K562 (cell line): ENCODE data around the gene PANK2. TPM values are rescaled to one million over a fixed set of nuclear protein-coding genes. Genes with fewer than 3 reads are reported as not detected.

Experiments used
- CHD7 ChIP-seq: fragments of 200-600 bp; sonication (generic); IDR thresholded peaks from one replicate; pipeline ENCODE4 v1.6.1; 2012; ENCODE audit warnings: mild to moderate bottlenecking, low read depth, low read length, inconsistent platforms
- DMBX1 ChIP-seq: fragments of 250-450 bp; sonication (Bioruptor Pico); IDR thresholded peaks from 2 replicates; pipeline ENCODE4 v1.8.0; 2022; ENCODE audit warnings: inconsistent platforms, mild to moderate bottlenecking, moderate library complexity, borderline replicate concordance
- DPF2 ChIP-seq: fragments of 450-650 bp; IDR thresholded peaks from 2 replicates; pipeline ENCODE4 v1.6.1; 2016
- FOXK2 ChIP-seq, 2 experiments: fragments of 450-650 bp; IDR thresholded peaks in 1 of 2; conservative IDR thresholded peaks in 1 of 2; 2 replicates each; pipeline ENCODE4 v1.6.1; 2016; ENCODE audit warnings: low read depth in 2 of 2, mild to moderate bottlenecking in 1 of 2
- MAFG ChIP-seq: fragments of 450-650 bp; conservative IDR thresholded peaks from 2 replicates; pipeline ENCODE4 v1.6.1; 2016; ENCODE audit warnings: missing genetic modification characterization, missing compliant biosample characterization
- MAX ChIP-seq: sonication (generic); formaldehyde crosslinking; IDR thresholded peaks from 2 replicates; pipeline ENCODE4 v1.9.0; 2022; ENCODE audit warnings: mild to moderate bottlenecking, missing genetic modification reagents
- RCOR1 ChIP-seq, 2 experiments: IDR thresholded peaks; 2 replicates each; pipeline ENCODE4 v1.6.1; 2012; ENCODE audit warnings: low read depth in 2 of 2, low read length in 2 of 2, borderline replicate concordance in 1 of 2, improper control_type of control experiment in 1 of 2
- RERE ChIP-seq: sonication (generic); formaldehyde crosslinking; IDR thresholded peaks from 2 replicates; pipeline ENCODE4 v1.8.0; 2023; ENCODE audit warnings: missing genetic modification reagents, mild to moderate bottlenecking, borderline replicate concordance
- polyA plus RNA-seq, 8 experiments: library from polyadenylated mRNA; depleted of rRNA in 4 of 8; stranded (reverse) in 5 of 8; unstranded in 3 of 8; fragments of >200 nt; fragmentation: Nextera tagmentation in 2 of 8; fragmentation: Illumina TruSeq in 1 of 8; extraction: Ambion mirVana in 2 of 8; extraction: Trizol in 1 of 8; gene quantifications; 2 replicates each; pipeline versions ENCODE4 v1.2.1 to v1.2.3, GENCODE V29; 2011 to 2014; ENCODE audit warnings: inconsistent platforms in 1 of 8, missing spikeins in 1 of 8
- total RNA-seq, 7 experiments: library from RNA; depleted of rRNA in 6 of 7; stranded (reverse); fragments of >200 nt in 6 of 7; fragmentation: Illumina TruSeq in 2 of 7; extraction: Trizol in 2 of 7; gene quantifications; 2 replicates each; pipeline versions ENCODE4 v1.2.1 to v1.2.3, GENCODE V29; 2011 to 2021; ENCODE audit warnings: low replicate concordance in 1 of 7

The PANK2 gene
- total and polyA plus RNA-seq, 9 of the 15 experiments (the other 6 are each of a cell fraction or from before 2014, with no cell fraction given): 14.9 to 43.5 (median 31.4) TPM

GRCh38 chr20:3930265-3931206 lies 41.3 kb downstream of the PANK2 start (continued):
- TF ChIP-seq CHD7: no peak
- TF ChIP-seq RCOR1 (IDR thresholded peaks at IDR 0.05; ENCODE audit: borderline replicate concordance in 1 of 2, low read depth in 2 of 2, low read length in 2 of 2): peak in 1 of 2 experiments; percentile 41; a peak in 1 of 4 replicates
- 0 out of 2 replicates have a peak, but pooled peaks have one; percentile 47 for TF ChIP-seq DMBX1 (CRISPR knock-in tag)
- peak in 1 of 2 experiments; percentile 58; a peak in 1 of 4 replicates for TF ChIP-seq FOXK2 (conservative IDR thresholded peaks at IDR 0.05 in 1 of 2, IDR thresholded peaks at IDR 0.05 in 1 of 2; ENCODE audit: low read depth in 2 of 2)
- 0 out of 2 replicates have a peak, but pooled peaks have one; percentile 30 for TF ChIP-seq RERE (CRISPR knock-in tag)
- TF ChIP-seq MAX (CRISPR knock-in tag): peak; percentile 27; the same call in 1 of the 2 replicates
- peak; percentile 80 for TF ChIP-seq DPF2
- no peak for TF ChIP-seq MAFG (tag)
